ENCODE data around the gene TMEM204. TPM values are rescaled to one million over a fixed set of nuclear protein-coding genes. Genes with fewer than 3 reads are reported as not detected.
A peak's percentile ranks its signal among the peaks of the same experiment; 100 is the strongest.

Gene TMEM204
- total RNA-seq, 1 experiment from 2014 or later, result not detected

GRCh38 chr16:1538804-1539520, 5.5 kb downstream of the TMEM204 start:
- peak; percentile 21 for DNase-seq (ENCODE audit: low read depth)

- no peak for DNase-seq (ENCODE audit: low read depth)
Observed at GRCh38 chr16:1539720-1540555, 6.5 kb downstream of the TMEM204 start.

- DNase-seq (ENCODE audit: low read depth), result no peak
Observed at GRCh38 chr16:1540556-1540855, 7.0 kb downstream of the TMEM204 start.

- no peak for DNase-seq (ENCODE audit: low read depth)
Observed at GRCh38 chr16:1541293-1542165, 8.1 kb downstream of the TMEM204 start.

DNA sequence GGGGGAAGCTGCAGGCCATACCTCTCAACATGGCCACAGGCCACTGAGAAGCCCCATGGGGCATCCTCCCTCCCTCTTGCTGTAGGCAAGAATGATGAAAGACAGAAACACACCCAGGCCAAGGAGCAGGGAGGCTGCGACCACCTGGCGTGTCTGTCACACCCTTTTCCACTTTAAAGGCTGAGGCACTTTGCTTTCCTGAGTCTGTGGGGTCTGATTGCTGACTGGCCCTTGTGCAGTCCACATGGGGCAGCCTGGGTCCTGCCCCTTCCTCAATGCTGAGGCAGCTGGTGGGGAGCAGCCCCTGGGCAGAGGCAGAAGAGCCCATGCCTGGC, 8.7 kb downstream of the TMEM204 start:
- no peak for DNase-seq (ENCODE audit: low read depth)

GRCh38 chr16:1542533-1542932, 9.1 kb downstream of the TMEM204 start:
- no peak for DNase-seq (ENCODE audit: low read depth)

DNA sequence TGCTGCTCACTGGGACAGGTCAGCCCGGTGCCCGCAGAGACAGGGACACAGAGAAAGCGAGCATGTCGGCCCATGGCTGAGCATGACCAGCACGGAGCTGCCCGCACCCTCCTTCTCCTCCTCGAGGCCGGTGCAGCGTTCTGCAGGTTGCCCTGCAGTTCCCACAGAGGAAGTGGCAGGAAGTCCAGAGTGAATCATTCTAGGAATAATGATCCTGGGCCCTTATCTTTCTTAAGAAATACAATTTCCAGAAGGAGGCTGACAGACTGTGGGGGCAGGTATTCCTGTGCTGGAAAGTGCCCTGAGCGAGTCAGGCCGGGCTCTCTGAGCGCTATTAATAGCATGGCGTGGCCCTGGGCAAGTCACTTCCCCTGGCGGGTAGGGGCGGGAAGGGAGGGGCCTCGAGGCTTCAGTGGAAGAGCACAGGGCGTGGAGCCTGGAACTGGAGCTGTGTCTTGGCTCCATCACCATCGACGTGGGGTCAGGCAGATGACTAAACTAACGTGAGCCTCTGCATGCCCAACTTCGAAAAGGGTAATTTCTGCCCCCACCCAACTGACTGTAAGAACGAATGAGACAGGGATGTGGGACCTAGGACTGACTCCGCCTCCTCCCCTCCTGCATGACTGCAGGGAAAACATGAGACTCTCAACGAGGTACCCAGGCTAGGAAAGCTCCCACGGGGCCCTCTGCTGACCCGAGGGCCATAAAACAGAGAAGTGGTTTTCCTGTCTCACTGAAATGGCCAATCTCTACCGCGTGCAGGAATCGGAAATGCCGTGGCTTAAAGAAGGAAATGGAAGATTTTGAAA, 9.8 kb downstream of the TMEM204 start:
- DNase-seq (ENCODE audit: low read depth), result peak; percentile 77

DNA sequence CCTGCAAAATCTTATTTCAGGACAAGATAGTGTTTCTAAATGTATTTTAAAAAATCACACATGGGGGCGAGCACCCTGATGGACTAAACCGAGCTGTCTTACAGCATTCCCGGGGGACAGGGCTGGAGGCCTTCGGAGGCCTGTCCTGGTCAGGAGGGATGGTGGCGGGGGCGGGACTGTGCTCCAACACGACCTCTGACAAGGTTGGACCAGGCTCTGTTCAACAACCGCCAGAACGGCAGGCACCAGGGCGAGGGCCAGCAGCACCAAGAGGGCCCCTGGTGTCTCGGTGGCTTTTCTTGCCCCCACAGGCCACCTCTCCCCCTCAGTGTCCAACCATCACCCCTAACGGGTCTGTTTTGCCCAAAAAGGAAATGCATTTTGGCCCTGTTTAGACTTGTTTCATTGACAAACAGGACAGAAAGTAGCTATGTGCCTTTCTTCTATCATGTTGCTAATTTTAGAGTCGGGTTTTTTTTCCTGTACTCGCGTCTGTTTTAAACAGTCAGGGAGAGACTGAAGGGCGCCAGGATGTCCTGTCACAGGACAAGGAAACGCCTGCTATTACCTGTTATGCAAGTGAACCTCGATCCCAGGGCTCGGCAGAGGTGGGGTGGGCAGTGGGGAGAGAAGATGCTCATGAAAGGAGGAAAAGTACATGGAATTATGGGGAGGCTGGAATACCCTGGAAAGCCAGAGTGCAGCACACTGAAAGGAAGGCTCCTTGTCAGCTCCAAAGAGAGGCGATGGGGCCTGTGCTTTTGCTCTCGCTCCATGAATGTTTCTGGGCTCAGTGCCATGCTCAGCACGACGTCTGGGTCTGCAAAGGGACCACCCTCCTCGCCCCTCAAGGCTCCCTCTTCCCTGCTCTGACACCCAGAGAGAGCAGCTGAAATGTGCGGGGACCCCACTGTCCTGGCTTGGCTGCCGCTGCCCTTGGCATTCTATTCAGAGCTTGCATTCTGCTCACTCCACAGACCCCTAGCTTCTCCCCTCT, 11.9 kb downstream of the TMEM204 start:
- DNase-seq (ENCODE audit: low read depth), result no peak

DNA sequence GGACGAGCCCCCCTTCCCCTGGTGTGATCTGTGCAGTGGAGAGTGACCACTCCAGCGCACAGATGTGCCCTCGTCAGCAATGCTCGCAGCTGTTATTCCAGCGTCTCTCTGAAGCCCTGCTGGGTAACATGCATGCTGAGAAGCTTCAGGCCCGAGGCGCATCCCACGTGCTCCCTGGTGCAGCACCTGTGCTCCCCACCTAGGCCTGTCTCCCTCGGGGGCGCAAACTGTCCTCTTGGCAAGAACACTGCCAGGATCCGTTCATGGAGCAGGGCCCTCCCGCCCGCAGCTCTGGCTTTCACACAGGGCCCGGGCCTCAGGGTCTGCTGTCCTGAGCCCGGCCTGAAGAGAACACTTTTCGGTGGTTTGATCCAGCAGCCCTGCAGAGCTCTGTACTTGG, 13.0 kb downstream of the TMEM204 start:
- DNase-seq (ENCODE audit: low read depth), result no peak

DNA sequence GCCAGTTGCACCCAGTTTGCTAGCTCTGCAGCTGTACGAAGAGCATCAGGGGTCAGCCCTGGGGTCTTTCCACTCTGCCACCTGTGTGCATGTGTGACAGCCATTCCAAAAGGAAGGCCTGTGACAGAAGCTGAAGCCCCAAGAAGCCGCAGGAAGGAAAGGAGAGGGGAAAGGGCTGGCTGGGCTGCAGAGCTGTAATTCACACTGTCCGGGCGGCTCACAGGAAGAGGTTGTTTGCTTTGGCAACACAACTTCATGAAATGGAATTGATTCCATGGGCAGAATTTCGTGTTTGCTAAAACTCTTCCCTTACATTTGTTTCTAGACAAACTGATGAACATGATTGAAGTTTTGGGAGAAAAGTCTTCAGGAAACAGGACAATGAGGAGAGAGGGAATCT, 14.8 kb downstream of the TMEM204 start:
- DNase-seq (ENCODE audit: low read depth), result peak; percentile 39

GRCh38 chr16:1548727-1549126, 15.3 kb downstream of the TMEM204 start:
- DNase-seq (ENCODE audit: low read depth), result no peak

DNA sequence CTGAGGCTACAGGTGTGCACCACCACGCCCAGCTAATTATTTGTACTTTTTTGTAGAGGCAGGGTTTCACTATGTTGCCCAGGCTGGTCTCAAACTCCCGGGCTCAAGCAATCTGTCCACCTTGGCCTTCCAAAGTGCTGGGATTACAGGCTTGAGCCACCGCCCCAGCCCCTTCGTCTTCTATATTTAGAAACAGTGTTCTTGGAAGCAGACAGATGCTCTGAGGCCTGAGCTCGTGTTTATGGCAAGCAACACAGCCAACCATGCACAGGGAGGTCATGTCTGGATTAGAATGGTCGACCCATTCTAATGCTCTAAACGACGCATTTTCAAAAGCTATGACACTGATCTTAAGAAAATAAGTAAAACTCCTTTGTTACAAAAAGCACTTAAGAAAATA, 16.6 kb downstream of the TMEM204 start:
- DNase-seq (ENCODE audit: low read depth), result no peak

DNA sequence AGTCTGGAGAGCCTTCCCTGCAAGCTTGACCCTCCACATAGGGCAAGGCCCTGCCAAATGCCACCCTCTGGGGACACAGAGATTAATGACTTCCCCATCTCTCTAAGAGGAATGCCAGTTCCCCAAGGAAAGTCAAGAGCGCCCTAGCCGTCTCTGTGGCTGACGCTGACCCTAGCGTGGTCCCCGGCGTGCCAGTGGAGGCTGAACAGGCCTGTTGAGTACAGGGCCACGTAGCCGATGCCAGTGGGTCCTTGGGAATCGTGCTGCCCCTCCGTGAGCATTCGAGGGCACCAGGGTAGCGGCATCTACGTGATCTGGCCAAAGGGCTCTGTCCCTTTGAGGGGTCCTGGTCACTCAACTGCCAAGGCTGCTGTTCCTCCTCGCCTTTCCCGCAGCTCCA, 17.2 kb downstream of the TMEM204 start:
- no peak for DNase-seq (ENCODE audit: low read depth)

DNA sequence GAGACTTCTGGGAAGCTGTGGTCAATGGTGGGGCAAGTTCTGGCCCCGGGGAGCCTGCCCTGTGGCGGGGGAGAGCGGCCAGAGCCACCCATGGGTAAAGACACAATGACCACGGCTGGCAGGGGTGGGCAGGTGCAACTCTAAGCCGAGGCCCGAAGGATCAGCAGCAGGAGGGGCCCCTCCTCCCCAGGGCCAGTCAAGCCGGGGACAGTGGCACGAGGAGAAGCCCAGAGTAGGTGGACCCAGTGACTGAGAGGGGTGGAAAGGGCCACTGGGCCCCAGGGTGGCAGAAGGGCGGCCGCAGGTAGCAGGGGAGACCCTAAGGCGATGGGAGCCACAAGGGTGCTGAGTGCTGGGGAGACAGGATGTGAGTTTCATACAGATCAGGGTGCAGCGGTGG, 17.7 kb downstream of the TMEM204 start:
- no peak for DNase-seq (ENCODE audit: low read depth)

DNA sequence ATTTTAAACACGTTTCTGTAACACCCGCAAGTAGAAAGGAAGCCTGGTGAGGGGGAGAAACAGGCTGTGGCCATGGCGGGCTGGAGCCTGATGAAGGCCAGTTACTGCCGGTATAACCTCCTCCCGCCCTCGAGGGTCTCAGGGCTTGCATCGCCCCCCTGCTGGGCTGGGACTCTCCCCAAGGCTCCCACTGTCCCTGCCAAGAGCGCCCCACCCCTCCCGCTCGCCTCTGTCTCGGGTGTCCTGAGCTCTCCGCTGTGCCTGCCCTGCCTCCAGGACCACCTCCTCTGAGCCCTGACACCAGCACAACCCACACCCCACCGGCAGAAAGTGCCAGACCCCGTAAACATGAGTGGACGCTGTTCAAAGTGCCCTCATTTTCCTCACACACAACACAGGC, 18.7 kb downstream of the TMEM204 start:
- DNase-seq (ENCODE audit: low read depth), result no peak

DNA sequence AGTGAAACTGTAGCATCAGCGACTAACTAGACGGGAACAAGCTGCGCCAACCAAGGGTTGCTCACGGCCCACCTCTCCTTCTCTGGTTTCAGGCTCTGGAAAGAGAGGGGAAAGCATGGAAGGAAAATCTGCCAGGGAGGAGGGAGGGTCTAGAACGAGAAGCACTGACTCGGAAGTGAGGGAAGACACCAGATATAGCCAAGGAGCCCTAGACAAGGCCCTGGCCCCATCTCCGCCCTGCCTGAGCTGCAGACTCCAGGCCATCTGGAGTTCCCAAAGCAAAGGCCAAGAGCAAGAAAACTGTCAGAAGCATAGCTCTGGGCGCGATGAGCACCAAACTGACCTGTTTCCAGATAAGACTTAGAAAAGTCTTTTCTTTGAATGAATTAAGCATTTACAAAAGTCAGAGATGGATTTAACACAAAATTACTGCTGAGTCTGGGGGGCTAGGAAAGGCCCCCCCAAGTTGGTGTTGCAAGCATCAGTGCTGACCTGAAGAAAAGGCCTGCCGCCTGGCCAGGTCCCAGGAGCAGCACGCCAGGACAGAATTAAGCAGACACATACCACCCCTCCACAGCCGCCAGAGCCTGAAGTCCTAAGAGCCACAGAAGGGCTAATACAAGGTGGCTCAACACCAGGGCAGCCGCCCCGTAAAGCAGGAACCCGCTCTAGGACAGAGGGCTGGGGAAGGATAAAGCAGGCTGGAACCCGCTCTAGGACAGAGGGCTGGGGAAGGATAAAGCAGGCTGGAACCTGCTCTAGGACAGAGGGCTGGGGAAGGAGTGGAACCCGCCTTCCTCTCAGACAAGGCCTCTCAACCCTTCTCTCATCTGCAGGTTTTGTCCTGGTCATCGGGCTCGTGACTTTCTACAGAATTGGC, 20.7 kb downstream of the TMEM204 start:
- DNase-seq (ENCODE audit: low read depth), result no peak

DNA sequence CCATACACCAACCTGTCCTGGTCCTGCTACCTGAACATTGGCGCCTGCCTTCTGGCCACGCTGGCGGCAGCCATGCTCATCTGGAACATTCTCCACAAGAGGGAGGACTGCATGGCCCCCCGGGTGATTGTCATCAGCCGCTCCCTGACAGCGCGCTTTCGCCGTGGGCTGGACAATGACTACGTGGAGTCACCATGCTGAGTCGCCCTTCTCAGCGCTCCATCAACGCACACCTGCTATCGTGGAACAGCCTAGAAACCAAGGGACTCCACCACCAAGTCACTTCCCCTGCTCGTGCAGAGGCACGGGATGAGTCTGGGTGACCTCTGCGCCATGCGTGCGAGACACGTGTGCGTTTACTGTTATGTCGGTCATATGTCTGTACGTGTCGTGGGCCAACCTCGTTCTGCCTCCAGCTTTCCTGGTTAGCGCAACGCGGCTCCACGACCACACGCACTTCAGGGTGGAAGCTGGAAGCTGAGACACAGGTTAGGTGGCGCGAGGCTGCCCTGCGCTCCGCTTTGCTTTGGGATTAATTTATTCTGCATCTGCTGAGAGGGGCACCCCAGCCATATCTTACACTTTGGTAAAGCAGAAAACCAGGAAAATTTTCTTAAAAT, 21.5 kb downstream of the TMEM204 start:
- no peak for DNase-seq (ENCODE audit: low read depth)

- no peak for DNase-seq (ENCODE audit: low read depth)
Observed at GRCh38 chr16:1556254-1556653, 22.8 kb downstream of the TMEM204 start.

- no peak for DNase-seq (ENCODE audit: low read depth)
Observed at GRCh38 chr16:1557074-1557473, 23.6 kb downstream of the TMEM204 start.

All from Daoy (cell line).